ENCODE results near the gene STK33.

- TF ChIP-seq POLR2A (IDR thresholded peaks at IDR 0.05) = no peak
- no peak for TF ChIP-seq CTCF (IDR thresholded peaks at IDR 0.05)
Measured at GRCh38 chr11:8368772-8369171, 225.3 kb downstream of the STK33 start.
